ENCODE measurements around the gene MKLN1. TPM values are rescaled to one million over a fixed set of nuclear protein-coding genes. Genes with fewer than 3 reads are reported as not detected.

Gene MKLN1
- total RNA-seq, 4 donors from 2014 or later: 39.4 to 74.4 (median 53.2) TPM

DNA sequence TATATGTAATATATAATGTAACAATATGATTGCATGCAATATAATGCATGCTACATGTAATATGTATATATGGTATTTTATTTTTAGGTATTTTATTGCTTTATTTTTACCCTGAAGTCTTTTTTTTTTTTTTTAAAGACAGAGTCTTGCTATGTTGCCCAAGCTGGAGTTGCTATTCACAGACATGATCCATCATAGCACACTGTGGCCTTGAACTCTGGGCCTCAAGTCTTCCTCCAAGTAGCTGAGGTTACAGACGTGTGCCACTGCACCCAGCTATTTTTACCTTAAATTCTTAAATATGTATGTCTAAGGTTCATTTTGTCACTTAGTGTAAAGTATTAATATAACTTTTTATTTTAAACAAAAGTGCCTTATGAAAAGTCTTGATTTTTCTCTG lies 47.1 kb downstream of the MKLN1 start:
- no peaks in the 10 kb centered on the region for H3K9me3 ChIP-seq
- H3K27me3 ChIP-seq: no peaks in the 10 kb centered on the region
- peaks cover 0 to 3% (median 0%) of the 10 kb centered on the region in 4 donors for H3K4me1 ChIP-seq
- H3K27ac ChIP-seq: no peak overlapping the region
- H3K4me3 ChIP-seq: no peak overlapping the region
- H3K36me3 ChIP-seq: no peaks in the 10 kb centered on the region
- TF ChIP-seq, protein P1, sequence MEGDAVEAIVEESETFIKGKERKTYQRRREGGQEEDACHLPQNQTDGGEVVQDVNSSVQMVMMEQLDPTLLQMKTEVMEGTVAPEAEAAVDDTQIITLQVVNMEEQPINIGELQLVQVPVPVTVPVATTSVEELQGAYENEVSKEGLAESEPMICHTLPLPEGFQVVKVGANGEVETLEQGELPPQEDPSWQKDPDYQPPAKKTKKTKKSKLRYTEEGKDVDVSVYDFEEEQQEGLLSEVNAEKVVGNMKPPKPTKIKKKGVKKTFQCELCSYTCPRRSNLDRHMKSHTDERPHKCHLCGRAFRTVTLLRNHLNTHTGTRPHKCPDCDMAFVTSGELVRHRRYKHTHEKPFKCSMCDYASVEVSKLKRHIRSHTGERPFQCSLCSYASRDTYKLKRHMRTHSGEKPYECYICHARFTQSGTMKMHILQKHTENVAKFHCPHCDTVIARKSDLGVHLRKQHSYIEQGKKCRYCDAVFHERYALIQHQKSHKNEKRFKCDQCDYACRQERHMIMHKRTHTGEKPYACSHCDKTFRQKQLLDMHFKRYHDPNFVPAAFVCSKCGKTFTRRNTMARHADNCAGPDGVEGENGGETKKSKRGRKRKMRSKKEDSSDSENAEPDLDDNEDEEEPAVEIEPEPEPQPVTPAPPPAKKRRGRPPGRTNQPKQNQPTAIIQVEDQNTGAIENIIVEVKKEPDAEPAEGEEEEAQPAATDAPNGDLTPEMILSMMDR (IDR thresholded peaks at IDR 0.05): no peak
- TF ChIP-seq POLR2A (IDR thresholded peaks at IDR 0.05): no peak
- no peak for DNase-seq

GRCh38 chr7:131381069-131381838 lies 53.6 kb downstream of the MKLN1 start:
- Histone ChIP-seq H3K27me3 (no peaks in the 10 kb centered on the region), H3K36me3 (no peaks in the 10 kb centered on the region), H3K4me3 (no peak overlapping the region), H3K27ac (no peak overlapping the region), H3K9me3 (no peaks in the 10 kb centered on the region), H3K4me1 (no peaks in the 10 kb centered on the region)
- TF ChIP-seq, protein P1 (IDR thresholded peaks at IDR 0.05): no peak
- TF ChIP-seq POLR2A (IDR thresholded peaks at IDR 0.05): no peak
- DNase-seq: no peak

- no peaks in the 10 kb centered on the region for H3K9me3 ChIP-seq
- no peak overlapping the region for H3K4me3 ChIP-seq
- H3K36me3 ChIP-seq: no peaks in the 10 kb centered on the region
- no peaks in the 10 kb centered on the region for H3K27me3 ChIP-seq
- no peak for DNase-seq
- H3K27ac ChIP-seq: no peak overlapping the region
- no peaks in the 10 kb centered on the region for H3K4me1 ChIP-seq
- TF ChIP-seq POLR2A (IDR thresholded peaks at IDR 0.05): no peak
- TF ChIP-seq, protein P1 (IDR thresholded peaks at IDR 0.05): no peak
Observed at GRCh38 chr7:131383417-131384285, 56.0 kb downstream of the MKLN1 start.

DNA sequence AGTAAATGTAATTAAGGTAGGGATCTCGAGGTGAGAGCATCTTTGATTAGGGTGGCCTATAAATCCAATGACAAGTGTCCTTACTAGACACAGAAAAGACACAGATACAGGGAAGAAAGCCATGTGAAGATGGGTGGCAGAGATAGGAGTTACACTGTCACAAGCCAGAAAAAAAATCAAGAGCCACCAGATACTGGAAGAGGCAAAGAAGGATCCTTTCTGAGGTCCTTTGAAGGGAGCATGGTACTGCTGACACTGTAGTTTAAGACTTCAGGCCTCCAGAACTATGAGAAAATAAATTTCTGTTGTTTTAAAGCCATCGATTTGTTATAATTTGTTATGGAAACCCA lies 56.6 kb downstream of the MKLN1 start:
- no peak for TF ChIP-seq POLR2A (IDR thresholded peaks at IDR 0.05)
- TF ChIP-seq, protein P1 (IDR thresholded peaks at IDR 0.05): no peak
- no peak overlapping the region for H3K4me3 ChIP-seq
- no peak for DNase-seq
- no peaks in the 10 kb centered on the region for H3K4me1 ChIP-seq
- no peaks in the 10 kb centered on the region for H3K9me3 ChIP-seq
- H3K27ac ChIP-seq: no peak overlapping the region
- H3K27me3 ChIP-seq: no peaks in the 10 kb centered on the region
- H3K36me3 ChIP-seq: peaks cover 0 to 3% (median 0%) of the 10 kb centered on the region in 3 donors

- H3K27ac ChIP-seq: no peak overlapping the region
- no peaks in the 10 kb centered on the region for H3K4me1 ChIP-seq
- H3K9me3 ChIP-seq: no peaks in the 10 kb centered on the region
- TF ChIP-seq POLR2A (IDR thresholded peaks at IDR 0.05): no peak
- TF ChIP-seq, protein P1 (IDR thresholded peaks at IDR 0.05): no peak
- no peak overlapping the region for H3K4me3 ChIP-seq
- peaks cover 0 to 3% (median 0%) of the 10 kb centered on the region in 3 donors for H3K36me3 ChIP-seq
- DNase-seq: no peak
- no peaks in the 10 kb centered on the region for H3K27me3 ChIP-seq
Observed at GRCh38 chr7:131385039-131385605, 57.4 kb downstream of the MKLN1 start.

All from Peyer's patch (tissue), 4 donors.